ENCODE measurements around the gene IL10RA.
"Not testable (repeated sequence)": the region's sequence is repeated elsewhere in the genome, so short reads cannot be mapped to it uniquely, and the experiment has no call there.

IL10RA gene

GRCh38 chr11:117962826-117963225 is 23.4 kb upstream of the IL10RA start:
- no peak for DNase-seq (ENCODE audit: low spot score)

GRCh38 chr11:117966908-117967307 is 19.3 kb upstream of the IL10RA start:
- DNase-seq (ENCODE audit: low spot score), result no peak

GRCh38 chr11:117969160-117969991 is 16.8 kb upstream of the IL10RA start:
- DNase-seq (ENCODE audit: low spot score), result no peak

GRCh38 chr11:117970400-117971024 is 15.7 kb upstream of the IL10RA start:
- peak; percentile 61 for DNase-seq (ENCODE audit: low spot score)

DNA sequence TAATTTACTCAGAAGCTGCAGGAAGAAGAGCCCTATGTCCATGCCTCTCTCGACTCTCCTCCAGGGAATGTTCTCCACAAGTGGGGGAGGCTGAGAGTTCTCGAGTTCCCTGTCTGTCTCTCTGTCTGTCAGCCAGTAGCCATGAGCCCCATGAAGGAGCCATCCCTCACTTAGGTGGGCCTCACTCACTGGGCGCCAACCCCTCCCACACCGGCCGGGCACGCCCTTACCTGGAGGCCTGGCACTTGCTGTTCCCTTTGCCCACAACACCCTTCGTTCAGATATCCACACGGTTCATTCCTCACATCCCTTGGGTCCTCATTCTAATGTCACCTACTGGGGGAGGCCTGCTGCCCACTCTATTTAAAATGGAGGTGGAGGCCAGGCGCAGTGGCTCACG is 14.2 kb upstream of the IL10RA start:
- DNase-seq (ENCODE audit: low spot score), result no peak

DNA sequence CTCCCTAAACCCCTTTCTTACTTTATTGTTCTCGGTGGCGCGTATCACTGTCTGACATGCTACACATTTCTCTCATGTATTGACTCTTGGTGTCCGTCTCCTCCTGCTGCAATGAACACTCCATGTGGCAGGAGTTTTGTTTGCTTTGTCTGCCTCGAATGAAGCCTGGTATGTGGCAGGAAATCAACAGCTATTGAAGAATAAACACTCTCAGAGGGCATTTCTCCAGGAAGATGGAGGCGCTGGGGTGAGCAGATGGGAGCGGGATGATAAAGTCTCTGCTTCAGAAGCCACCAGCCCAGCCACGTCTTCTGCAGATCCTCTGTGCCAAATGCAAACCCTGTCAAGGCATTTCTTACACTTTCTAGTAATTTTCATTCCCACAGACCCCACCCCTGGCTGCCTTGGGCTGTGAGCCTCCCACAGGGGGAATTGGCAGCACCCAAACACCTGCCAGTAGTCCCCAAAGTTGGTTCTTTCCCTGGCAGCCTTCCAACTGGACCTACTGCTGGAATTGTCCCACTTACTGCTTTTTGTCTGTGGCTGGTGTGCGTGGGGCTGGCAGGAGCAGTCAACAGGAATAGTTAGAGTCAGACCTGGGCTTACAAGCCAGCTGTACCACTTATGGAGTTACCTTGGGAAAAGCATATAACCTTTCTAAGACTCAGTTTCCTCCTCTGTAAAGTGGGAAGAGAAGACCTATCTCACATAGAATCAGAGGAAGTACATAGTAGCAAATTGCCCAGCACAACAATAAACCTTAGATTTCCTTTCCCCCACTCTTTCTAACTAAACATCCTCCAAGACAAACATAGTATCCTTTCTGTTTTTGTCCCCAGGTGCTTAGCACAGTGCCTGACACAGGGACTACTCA is 13.3 kb upstream of the IL10RA start:
- no peak for DNase-seq (ENCODE audit: low spot score)

DNA sequence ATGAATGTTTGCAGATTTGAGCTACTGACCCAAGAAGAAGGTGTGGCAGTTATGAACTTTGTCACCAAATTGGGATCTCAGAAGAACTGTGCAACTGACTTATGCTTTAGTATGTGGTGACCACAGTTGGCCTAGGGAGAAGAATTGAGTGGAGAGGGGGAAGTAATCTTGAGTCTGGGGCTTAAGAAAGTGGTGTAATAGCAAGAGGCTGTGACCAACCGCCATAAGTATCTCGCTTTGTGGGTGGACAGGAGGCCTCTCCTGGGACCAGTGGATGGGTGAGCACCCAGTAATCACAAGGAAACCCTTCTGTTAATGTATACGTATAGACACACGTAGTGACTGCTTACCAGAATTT is 12.7 kb upstream of the IL10RA start:
- no peak for DNase-seq (ENCODE audit: low spot score)

GRCh38 chr11:117976445-117976844 is 9.7 kb upstream of the IL10RA start:
- no peak for DNase-seq (ENCODE audit: low spot score)

GRCh38 chr11:117977029-117977428 is 9.2 kb upstream of the IL10RA start:
- DNase-seq (ENCODE audit: low spot score), result no peak

DNA sequence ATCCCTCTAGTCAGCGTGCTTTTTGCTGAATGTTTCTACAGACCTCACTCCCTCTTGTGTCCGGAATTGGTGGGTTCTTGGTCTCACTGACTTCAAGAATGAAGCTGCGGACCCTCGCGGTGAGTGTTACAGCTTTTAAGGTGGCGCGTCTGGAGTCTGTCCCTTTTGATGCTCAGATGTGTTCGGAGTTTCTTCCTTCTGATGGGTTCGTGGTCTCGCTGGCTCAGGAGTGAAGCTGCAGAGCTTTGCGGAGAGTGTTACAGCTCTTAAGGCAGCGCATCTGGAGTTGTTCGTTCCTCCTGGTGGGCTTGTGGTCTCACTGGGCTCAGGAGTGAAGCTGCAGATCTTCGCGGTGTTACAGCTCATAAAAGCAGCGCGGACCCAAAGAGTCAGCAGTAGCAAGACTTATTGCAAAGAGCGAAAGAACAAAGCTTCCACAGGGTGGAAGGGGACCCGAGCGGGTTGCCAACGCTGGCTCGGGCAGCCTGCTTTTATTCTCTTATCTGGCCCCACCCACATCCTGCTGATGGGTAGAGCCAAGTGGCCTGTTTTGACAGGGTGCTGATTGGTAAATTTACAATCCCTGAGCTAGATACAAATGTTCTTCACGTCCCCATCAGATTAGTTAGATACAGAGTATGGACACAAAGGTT is 8.5 kb upstream of the IL10RA start:
- DNase-seq (ENCODE audit: low spot score), result not testable (repeated sequence)

DNA sequence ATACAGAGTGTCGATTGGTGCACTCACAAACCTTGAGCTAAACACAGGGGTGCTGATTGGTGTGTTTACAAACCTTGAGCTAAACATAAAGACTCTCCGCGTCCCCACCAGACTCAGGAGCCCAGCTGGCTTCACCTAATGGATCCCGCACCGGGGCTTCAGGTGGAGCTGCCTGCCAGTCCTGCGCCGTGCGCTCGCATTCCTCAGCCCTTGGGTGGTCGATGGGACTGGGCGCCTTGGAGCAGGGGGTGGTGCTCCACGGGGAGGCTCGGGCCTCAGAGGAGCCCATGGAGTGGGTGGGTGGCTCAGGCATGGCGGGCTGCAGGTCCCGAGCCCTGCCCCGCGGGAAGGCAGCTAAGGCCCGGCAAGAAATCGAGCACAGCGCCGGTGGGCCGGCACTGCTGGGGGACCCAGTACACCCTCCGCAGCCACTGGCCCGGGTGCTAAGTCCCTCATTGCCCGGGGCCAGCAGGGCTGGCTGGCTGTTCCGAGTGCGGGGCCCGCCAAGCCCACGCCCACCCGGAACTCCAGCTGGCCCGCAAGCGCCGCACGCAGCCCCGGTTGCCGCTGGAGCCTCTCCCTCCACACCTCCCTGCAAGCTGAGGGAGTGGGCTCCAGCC is 7.8 kb upstream of the IL10RA start:
- DNase-seq (ENCODE audit: low spot score), result not testable (repeated sequence)

DNA sequence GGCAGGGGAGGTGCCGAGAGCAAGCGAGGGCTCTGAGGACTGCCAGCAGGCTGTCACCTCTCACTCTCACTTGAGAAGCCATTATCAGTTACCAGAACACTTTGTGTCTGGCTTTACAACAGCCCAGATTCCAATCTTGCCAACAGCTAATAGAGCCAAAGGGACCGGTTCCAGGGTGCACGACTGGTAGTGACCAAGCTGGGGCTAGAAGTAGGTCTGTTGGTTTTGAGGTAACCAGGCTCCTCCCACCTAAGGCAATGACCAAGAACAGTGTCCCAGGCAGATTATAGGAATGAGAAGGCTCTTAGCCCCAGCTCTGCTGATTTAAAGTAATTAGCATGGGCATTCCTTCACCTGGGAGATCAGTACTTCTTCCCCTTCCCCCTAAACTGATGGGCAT is 7.2 kb upstream of the IL10RA start:
- DNase-seq (ENCODE audit: low spot score), result no peak

- no peak for DNase-seq (ENCODE audit: low spot score)
These were observed 6.5 kb upstream of the IL10RA start for GRCh38 chr11:117979481-117980211.

DNA sequence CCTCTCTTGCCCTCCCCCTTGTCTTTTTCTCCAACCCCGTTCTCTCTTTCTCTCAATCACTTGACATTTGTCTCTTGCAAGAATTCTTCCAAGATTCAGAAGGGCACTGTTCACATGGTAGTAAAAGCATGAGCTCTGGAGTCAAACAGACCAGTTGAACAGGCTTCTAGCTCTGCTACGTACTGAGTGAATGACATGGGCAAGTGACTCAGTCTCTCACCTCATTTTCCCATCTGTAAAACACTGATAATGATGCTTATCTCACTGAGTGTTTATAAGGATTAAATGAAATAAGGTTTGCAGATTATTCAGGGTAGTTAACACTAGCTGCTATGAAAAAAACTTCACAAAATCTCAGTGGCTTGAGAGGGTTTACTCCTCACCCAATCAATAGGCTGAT is 5.9 kb upstream of the IL10RA start:
- no peak for DNase-seq (ENCODE audit: low spot score)

DNA sequence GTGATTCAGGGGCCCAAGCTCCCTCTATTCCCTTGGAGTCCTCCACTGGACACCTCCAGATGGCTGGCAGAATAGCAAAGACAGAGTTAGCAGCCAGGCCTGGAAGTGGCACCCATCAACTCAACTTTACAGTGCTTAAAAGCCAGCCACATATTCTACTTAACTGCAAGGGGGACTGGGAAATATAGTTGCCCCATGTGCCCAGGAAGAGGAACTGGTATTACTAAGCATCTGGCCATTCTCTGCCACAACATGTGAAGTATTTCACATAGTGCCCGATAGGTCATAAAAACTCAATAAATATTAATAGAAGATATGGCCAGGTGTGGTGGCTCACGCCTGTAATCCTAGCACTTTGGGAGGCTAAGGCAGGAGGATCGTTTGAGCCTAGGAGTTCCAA is 5.5 kb upstream of the IL10RA start:
- no peak for DNase-seq (ENCODE audit: low spot score)

DNA sequence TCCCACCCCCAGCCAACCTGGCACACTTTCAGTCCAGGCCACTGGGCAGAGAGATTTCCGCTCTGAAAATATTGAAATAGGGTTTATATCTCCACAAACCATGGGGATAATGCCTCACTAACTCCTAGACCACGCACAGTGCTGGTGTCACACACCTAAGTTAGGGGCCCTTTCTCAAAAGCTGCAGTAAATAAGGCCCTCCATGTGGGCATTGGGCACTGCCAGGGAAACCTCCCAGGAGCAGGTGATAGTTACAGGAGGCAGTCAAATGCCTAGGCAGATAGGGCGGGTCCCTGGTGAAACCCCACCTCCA is 3.1 kb upstream of the IL10RA start:
- no peak for DNase-seq (ENCODE audit: low spot score)

GRCh38 chr11:117984476-117984875 is 1.7 kb upstream of the IL10RA start:
- DNase-seq (ENCODE audit: low spot score), result no peak

DNA sequence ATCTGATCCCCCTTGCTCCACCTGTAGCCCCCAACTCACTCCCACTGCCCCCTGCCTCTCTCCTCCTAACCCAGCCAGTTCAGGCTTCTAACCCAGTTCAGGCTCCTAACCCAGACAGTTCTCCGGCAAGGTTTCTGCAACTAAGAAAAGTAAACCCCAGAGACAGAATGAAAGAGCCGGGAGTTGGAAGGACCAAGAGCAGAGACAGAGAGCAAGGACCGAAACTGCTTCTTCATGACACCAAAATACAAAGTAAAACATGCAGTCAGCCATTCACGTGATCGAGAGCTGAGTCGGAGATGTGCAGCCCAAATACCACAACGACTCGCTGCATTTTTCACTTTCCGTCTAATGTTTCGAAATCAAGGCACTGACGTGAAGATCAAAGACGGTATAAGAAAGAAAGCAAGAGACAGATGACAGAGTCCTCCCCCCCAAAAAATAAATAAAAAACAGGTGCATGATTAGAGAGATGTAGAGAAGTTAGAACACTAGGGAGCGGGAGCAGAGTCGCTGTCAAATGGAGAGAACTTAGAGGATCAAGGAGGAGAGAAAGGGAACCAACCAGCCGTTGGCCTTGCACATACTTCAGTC is 884 bp downstream of the IL10RA start:
- DNase-seq (ENCODE audit: low spot score), result peak; percentile 83

GRCh38 chr11:117989351-117990102 is 3.3 kb downstream of the IL10RA start:
- no peak for DNase-seq (ENCODE audit: low spot score)

DNA sequence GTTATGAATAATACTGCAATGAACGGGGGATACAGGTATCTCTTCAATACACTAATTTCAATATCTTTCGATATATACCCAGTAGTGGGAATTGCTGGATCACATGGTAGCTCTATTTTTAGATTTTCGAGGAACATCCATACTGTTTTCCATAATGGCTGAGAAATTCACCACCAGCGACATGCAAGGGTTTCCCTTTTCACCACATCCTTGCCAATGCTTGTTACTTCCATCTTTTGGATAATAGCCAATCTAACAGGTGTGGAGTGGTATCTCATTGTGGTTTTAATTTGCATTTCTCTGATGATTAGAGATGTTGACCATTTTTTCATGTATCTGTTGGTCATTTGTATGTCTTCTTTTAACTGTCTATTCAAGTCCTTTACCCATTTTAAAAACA is 5.9 kb downstream of the IL10RA start:
- no peak for DNase-seq (ENCODE audit: low spot score)

Data from CD4-positive, alpha-beta T cell treated with Interleukin-2 at 100 ng/mL for 4 hours (primary cell).